ENCODE results near the gene AMD1.
A peak's percentile ranks its signal among the peaks of the same experiment; 100 is the strongest.
"Not testable (repeated sequence)": the region's sequence is repeated elsewhere in the genome, so short reads cannot be mapped to it uniquely, and the experiment has no call there.

AMD1 gene

GRCh38 chr6:110878751-110879522 is 4.4 kb downstream of the AMD1 start:
- DNase-seq (ENCODE audit: low spot score): peak; percentile 70

GRCh38 chr6:110880651-110881050 is 6.1 kb downstream of the AMD1 start:
- DNase-seq (ENCODE audit: low spot score): no peak

- no peak for DNase-seq (ENCODE audit: low spot score)
Observed at GRCh38 chr6:110881546-110882273, 7.1 kb downstream of the AMD1 start.

- no peak for DNase-seq (ENCODE audit: low spot score)
Observed at GRCh38 chr6:110882274-110882619, 7.7 kb downstream of the AMD1 start.

GRCh38 chr6:110882824-110883554 is 8.4 kb downstream of the AMD1 start:
- DNase-seq (ENCODE audit: low spot score): peak; percentile 60

- DNase-seq (ENCODE audit: low spot score): no peak
Observed at GRCh38 chr6:110884321-110884720, 9.7 kb downstream of the AMD1 start.

GRCh38 chr6:110885526-110885925 is 10.9 kb downstream of the AMD1 start:
- DNase-seq (ENCODE audit: low spot score): no peak

- DNase-seq (ENCODE audit: low spot score): no peak
Observed at GRCh38 chr6:110886555-110887167, 12.1 kb downstream of the AMD1 start.

- DNase-seq (ENCODE audit: low spot score): no peak
Observed at GRCh38 chr6:110890288-110890687, 15.7 kb downstream of the AMD1 start.

- no peak for DNase-seq (ENCODE audit: low spot score)
Observed at GRCh38 chr6:110895907-110896608, 21.5 kb downstream of the AMD1 start.

- DNase-seq (ENCODE audit: low spot score): no peak
Observed at GRCh38 chr6:110897433-110897832, 22.8 kb downstream of the AMD1 start.

- no peak for DNase-seq (ENCODE audit: low spot score)
Observed at GRCh38 chr6:110898111-110898510, 23.5 kb downstream of the AMD1 start.

- no peak for DNase-seq (ENCODE audit: low spot score)
Observed at GRCh38 chr6:110900028-110900598, 25.5 kb downstream of the AMD1 start.

GRCh38 chr6:110901601-110902000 is 27.0 kb downstream of the AMD1 start:
- DNase-seq (ENCODE audit: low spot score): not testable (repeated sequence)

GRCh38 chr6:110902091-110902490 is 27.5 kb downstream of the AMD1 start:
- DNase-seq (ENCODE audit: low spot score): no peak

GRCh38 chr6:110906273-110906672 is 31.7 kb downstream of the AMD1 start:
- DNase-seq (ENCODE audit: low spot score): not testable (repeated sequence)

GRCh38 chr6:110930781-110931180 is 56.2 kb downstream of the AMD1 start:
- no peak for DNase-seq (ENCODE audit: low spot score)

GRCh38 chr6:110933912-110934311 is 59.3 kb downstream of the AMD1 start:
- DNase-seq (ENCODE audit: low spot score): no peak

GRCh38 chr6:110934381-110934898 is 59.9 kb downstream of the AMD1 start:
- DNase-seq (ENCODE audit: low spot score): no peak

- DNase-seq (ENCODE audit: low spot score): no peak
Observed at GRCh38 chr6:110935171-110935570, 60.6 kb downstream of the AMD1 start.

GRCh38 chr6:110938171-110938570 is 63.6 kb downstream of the AMD1 start:
- DNase-seq (ENCODE audit: low spot score): no peak

All from globus pallidus (tissue), 1 donor.